LNCaP clone FGC (cell line): ENCODE measurements around the gene ARL5A.

Experiments used
- DNase-seq: peaks from one replicate; pipeline ENCODE4 v3.0.0-alpha.2; 2011; ENCODE audit warnings: low read depth
- H3K4me3 ChIP-seq: 2 replicates; pipeline ENCODE4 v1.5.1; 2011; ENCODE audit warnings: mild to moderate bottlenecking, low read depth, low read length, control low read depth
- CTCF ChIP-seq: IDR thresholded peaks from 2 replicates; pipeline ENCODE4 v1.5.1; 2012; ENCODE audit warnings: mild to moderate bottlenecking; ENCODE audit not compliant: control insufficient read depth, insufficient read depth; ENCODE audit errors: extremely low read depth

Gene ARL5A

GRCh38 chr2:151781642-151782041 lies 46.6 kb downstream of the ARL5A start:
- no peak overlapping the region for H3K4me3 ChIP-seq
- DNase-seq, result no peak
- TF ChIP-seq CTCF, result no peak

- no peak for TF ChIP-seq CTCF
These were observed 47.3 kb downstream of the ARL5A start for GRCh38 chr2:151780938-151781337.

GRCh38 chr2:151777935-151778334 lies 50.3 kb downstream of the ARL5A start:
- no peak for DNase-seq
- no peak overlapping the region for H3K4me3 ChIP-seq
- TF ChIP-seq CTCF, result no peak

More at GRCh38 chr2:151780938-151781337, 47.3 kb downstream of the ARL5A start:
- no peak for DNase-seq
- H3K4me3 ChIP-seq, result no peak overlapping the region

- TF ChIP-seq CTCF, result no peak
- no peak overlapping the region for H3K4me3 ChIP-seq
- no peak for DNase-seq
These were observed 50.7 kb downstream of the ARL5A start for GRCh38 chr2:151777487-151777886.

GRCh38 chr2:151776367-151776766 lies 51.9 kb downstream of the ARL5A start:
- no peak for TF ChIP-seq CTCF
- no peak for DNase-seq
- H3K4me3 ChIP-seq, result no peak overlapping the region

- H3K4me3 ChIP-seq, result no peak overlapping the region
- TF ChIP-seq CTCF, result no peak
- no peak for DNase-seq
These were observed 53.0 kb downstream of the ARL5A start for GRCh38 chr2:151775057-151775740.

- peak; percentile 74 for DNase-seq
- no peak overlapping the region for H3K4me3 ChIP-seq
- no peak for TF ChIP-seq CTCF
These were observed 53.7 kb downstream of the ARL5A start for GRCh38 chr2:151774506-151774905.
